GM18868 (cell line): Measurements from ENCODE around the gene HAUS6.
A peak's percentile ranks its signal among the peaks of the same experiment; 100 is the strongest.
"Not testable (repeated sequence)": the region's sequence is repeated elsewhere in the genome, so short reads cannot be mapped to it uniquely, and the experiment has no call there.

Experiments used
- ATAC-seq: cut with Tn5 transposase; IDR thresholded peaks from one replicate; pipeline ENCODE4 v1.9.1; 2021; ENCODE audit warnings: mild to moderate bottlenecking, moderate library complexity; ENCODE audit not compliant: unreplicated experiment

The HAUS6 gene

DNA sequence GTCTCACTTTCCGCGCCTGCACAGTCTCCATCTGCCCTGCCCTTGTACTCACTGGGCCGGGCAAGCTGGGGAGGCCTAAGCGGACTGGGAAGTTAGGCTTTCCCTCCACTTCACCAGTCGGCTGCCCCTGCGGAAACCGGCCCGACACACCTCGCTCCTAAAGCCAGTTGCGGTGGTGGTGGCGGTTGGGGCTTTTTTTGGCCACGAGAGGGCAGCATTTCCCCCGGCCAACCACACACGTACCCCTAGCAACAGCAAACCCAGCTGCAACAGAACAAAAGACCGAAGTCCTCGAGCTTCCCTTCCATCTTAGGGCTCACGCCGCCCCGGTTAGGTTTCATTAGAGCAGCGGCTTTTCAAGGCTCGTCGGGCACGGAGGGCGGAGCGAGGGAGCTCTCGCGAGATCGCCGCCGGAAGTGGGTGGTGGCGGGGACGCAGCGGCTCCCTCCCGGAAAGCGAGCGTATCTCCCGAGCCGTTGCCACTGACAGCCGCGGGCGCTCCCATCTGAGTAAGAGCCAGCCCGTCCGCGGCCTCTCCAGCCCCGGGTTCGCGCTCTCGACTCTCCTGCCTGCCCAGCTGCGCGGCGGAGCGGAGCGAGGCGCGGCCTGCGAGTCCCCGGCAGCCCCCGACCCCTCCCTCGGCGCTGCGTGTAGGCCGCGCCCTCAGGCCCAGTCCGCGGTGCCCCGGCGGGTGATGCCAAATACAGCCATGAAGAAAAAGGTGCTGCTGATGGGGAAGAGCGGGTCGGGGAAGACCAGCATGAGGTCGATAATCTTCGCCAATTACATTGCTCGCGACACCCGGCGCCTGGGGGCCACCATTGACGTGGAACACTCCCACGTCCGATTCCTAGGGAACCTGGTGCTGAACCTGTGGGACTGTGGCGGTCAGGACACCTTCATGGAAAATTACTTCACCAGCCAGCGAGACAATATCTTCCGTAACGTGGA is 53.5 kb downstream of the HAUS6 start, which contains the start of gene RRAGA:
TSS of gene RRAGA (plus strand) at position 462 of the 951 bp plus-strand sequence. CDS start at position 695, 233 bp downstream.
- peak; percentile 88 for ATAC-seq

DNA sequence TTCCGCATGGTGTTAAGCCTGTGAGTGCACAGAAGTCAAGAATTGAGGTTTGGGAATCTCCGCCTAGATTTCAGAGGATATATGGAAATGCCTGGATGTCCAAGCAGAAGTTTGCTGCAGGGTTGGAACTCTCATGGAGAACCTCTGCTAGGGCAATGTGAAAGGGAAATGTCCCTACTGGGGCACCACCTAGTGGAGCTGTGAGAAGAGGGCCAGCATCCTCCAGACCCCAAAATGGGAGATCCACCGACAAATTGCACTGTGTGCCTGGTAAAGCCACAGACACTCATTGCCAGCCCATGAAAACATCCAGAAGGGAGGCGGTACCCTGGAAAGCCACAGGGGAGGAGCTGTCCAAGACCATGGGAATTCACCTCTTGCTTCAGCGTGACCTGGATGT is 66.1 kb downstream of the HAUS6 start:
- no peak for ATAC-seq

DNA sequence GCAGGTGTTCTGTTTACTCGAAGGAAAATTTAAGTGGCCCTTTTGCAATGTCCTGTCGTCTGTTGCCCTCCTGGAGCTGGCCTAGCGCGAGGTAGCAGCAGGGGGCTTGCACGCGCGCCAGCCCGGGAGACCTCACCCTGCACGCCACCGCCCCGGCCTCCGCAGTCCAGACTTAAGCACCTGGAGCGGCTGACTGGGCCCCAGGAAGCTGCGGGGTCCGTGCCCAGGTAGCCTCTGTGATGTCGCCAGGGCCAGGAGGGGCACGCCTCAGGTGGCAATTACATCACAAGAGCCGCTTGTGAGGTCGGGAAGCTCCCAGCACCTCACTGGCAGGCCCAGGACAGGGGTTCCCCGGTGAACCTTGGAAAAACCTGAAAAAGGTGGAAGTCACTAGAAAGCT is 69.7 kb downstream of the HAUS6 start, which contains the start of gene SAXO1:
TSS of gene SAXO1 (minus strand) at position 195 of the 400 bp plus-strand sequence. CDS start 301 bp downstream, outside the sequence.
- ATAC-seq: no peak

DNA sequence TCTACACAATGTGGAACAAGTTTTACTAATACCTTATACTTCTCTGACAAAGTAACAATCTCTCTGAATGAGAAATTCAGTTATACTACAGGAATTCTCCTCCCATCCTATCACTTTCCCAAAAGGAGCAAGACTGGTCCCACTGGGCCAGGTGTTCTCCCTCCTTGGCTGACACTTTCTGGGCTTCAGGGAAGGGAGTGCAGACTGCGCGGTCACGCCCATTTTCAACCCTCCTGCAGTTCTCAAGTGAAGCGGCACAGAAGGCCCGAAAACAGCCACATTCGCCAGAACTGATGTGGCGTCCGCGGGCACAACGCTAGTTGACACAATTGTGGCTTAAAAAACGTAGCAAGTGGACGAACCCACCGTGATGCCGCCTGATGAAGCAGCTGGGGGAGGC is 70.3 kb downstream of the HAUS6 start:
- no peak for ATAC-seq

DNA sequence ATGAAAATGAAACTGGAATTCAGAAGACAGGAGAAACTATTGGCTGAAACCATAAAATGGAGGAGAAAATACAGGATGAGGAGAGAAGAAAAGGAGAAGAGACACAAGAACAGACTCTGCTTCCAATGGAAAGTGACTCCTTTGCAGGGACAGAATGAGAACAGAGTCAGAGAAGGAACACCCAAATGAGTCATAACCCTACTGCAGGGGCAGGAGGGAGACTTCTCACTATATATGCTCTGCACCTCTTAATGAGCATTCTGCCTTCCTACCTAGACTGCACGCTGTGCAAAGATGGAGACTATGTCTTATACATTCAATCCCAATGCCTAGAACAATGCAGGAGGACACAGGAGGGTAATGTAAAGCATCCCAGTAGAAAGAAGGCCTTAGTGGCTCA is 71.8 kb downstream of the HAUS6 start:
- peak; percentile 86 for ATAC-seq

DNA sequence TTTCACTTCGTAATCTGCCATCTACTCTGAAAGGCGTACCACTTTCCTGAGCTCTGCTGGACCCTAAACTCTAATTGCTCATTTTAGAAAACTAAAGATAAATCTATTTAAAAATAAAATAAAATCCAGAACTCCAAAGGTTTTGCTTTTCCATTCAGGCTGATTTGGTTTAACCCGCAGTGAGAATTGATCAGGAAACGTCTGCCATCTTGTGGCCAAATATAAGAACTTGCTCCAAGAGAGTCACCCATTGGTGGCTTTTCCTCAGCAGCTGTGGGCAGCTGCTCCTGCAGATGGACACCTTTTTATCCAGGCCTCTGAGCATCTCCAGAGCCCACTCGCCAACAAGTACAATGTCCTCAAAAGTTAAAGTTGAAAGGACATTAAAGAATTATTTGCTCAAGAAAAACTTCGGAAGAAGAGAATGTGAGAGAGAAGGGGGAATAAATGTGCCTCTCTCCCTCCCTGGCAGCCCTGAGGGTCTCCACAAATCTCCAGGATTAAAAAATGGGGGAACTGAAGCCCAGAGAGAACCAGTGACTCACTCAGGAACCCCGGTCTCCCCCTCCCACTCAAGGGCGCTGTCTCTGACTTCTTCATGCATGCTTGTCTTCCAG is 73.8 kb downstream of the HAUS6 start:
- peak; percentile 62 for ATAC-seq

DNA sequence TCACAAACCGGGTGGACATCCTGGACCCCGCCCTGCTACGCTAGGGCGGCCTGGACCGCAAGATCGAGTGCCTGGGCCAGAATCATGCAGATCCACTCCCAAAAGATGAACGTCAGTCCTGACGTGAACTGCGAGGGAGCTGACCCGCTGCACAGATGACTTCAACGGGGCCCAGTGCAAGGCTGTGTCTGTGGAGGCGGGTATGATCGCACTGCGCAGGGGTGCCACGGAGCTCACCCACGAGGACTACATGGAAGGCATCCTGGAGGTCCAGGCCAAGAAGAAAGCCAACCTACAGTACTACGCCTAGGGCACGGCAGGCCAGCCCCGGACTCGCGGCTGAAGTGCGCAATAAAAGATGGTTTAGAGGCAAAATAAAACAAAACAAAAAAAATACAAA is 74.9 kb downstream of the HAUS6 start:
- ATAC-seq: no peak

DNA sequence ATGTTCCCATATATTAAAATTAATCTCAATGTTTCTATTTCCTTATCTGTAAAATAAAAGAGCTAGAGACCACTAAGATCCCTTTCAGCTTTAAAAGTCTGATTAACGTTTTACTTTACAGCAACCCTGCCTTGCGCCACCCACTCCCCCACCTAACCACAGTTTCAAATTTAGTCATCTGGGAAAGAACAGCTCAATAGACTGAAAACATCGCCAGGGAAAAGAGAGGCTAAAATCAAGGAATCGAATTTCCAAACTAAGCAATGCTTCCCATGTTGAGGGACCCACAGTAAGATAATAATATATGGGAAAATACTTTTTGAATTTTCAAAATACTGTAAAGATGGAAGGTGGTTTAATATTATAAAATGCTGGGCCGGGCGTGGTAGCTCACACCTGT is 76.3 kb downstream of the HAUS6 start:
- no peak for ATAC-seq

DNA sequence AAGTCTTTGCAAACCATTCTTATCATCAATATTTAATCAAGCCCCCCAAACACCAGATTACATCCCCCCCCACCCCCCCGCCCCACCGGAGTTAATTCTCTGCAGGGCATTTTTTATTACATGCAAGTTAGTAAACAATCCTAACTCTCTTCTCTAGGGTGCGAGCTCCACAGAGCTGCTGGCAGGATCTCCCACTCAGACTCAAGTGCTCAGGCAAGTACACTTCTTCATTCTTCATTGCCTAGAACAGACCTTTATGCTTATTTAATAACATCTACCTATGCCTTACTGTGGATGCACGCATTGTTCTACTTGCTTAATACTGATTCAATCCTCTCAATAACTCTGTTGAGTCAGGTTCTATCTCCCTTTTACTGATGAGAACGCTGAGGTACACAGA is 79.6 kb downstream of the HAUS6 start:
- no peak for ATAC-seq

DNA sequence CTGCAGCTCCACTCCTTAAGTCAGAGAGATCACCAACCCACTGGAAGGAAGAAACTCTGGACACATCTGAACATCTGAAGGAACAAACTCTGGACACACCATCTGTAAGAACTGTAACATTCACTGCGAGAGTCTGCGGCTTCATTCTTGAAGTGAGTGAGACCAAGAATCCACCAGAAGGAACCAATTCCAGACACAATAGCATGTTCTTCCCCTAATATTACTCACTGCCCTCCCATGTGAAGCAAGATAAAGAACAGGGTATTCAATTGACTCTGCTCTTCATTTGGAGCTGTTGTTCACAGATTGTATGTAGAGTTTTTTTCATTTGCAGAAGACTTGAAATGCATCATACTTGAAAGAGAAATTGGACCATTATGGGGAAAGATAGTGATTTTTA is 80.5 kb downstream of the HAUS6 start:
- no peak for ATAC-seq

DNA sequence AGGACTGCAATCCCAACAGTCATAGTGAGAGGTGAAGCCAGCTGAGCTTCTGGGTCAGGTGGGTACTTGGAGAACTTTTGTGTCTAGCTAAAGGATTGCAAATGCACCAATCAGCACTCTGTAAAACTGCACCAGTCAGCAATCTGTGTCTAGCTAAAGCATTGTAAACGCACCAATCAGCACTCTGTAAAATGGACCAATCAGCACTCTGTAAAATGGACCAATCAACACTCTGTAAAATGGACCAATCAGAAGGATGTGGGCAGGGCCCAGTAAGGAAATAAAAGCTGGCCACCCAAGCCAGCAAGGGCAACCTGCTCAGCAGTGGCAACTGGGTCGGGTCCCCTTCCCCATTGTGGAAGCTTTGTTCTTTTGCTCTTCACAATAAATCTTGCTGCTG is 81.1 kb downstream of the HAUS6 start:
- ATAC-seq: not testable (repeated sequence)

DNA sequence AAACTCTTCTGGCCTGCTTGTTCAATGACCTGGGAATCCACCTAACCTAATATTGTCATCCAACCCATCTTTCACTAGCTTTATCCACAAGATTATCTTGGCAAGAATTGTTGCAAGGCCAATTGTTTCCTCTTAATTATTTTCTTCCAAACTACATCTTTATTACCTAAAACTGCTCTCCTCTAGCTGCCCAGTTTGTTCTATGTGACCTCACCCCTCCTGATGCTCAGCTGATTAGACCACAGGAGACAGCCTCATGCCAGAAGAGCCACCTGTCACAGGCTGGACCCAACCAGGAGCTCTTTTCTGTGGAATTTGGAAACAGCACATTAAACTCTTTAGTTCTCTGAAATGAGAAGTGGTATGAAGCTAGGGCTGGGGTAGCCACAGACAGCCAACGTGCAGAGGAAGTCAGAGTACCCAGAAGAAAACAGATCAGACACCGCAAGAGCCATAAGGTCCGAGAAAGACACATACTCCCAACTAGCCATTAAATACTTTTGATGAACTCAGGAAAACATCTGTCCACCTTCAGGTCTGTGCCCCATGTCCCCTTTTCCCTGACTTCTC is 81.7 kb downstream of the HAUS6 start:
- no peak for ATAC-seq

DNA sequence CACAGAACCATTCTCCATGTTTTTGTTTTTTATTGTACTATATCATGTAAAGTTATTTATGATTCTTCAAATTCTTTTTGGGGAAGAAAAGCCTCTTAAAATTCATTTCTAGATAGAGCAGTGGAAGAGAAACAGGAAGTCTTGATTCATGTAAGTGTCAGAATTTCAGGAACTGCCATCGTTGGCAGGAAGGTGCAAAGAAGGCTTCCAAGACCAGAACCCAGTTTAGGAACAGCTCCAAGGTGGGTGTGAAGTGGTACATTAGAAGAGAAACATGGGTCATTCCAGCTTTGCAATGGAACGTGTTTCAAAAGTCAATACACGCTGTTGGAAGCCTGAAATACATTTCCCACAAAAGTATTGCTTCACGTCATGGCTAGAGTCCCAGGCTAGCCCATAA is 84.5 kb downstream of the HAUS6 start:
- ATAC-seq: no peak

DNA sequence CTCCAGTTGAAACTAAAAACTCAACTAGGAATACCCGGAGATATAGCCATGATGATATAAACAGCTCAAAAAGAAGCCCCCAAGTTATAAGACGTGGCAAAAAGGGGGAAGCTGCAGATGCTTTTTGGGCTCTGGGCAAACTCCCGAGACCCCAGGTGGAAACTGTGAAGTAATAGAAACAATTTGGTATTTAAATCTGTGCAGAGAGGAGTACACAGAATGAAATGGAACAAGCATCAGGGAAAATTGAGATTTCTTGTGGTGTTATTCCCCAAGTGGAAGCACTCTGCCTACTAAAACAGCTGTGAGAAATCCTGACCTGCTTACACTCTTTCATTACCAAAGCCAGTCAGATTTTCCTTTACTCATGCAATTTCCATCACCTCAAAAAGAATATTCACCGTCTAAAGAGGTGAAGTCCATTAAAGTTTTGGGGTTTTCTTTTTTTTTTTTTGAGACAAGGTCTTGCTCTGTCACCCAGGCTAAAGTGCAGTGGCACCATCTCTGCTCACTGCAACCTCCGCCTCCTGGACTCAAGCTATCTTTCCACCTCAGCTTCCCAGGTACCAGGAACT is 93.2 kb downstream of the HAUS6 start:
- no peak for ATAC-seq
